PFSK-1 (cell line): ENCODE measurements around the gene RELA.

Experiments
- POLR2AphosphoS5 ChIP-seq: IDR thresholded peaks from 2 replicates; pipeline ENCODE4 v1.6.1; 2012; ENCODE audit warnings: low read depth, mild to moderate bottlenecking, control low read depth, low read length, moderate library complexity
- TAF1 ChIP-seq: IDR thresholded peaks from 2 replicates; pipeline ENCODE4 v1.6.1; 2012; ENCODE audit warnings: low read length, control low read depth, borderline replicate concordance; ENCODE audit not compliant: insufficient read depth

DNA sequence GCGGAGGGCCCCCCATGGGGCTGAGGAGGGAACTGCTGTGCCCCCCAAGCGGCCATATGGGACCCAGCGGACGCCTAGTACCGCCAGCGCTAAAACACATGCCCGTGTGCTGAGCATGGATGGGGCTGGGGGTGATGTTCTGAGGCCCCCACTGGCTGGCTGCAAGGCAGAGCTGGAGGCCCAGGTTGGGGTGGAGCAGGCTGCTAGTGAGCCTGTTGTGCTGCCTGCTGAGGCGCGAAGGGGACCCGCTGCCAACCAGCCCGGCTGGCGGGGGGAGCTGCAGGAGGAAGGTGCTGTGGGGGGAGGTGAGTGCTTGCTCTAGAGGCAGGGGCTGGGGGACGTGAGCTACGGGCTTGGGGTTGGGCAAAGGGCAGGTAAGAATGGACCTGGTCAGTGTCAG, 44.0 kb downstream of the RELA start:
- TF ChIP-seq TAF1 = no peak
- no peak for TF ChIP-seq POLR2AphosphoS5
